HCT116 (cell line): ENCODE measurements around the gene SEMA5B. TPM values are rescaled to one million over a fixed set of nuclear protein-coding genes. Genes with fewer than 3 reads are reported as not detected.

Experiments
- ATAC-seq: fragments of 200-7000 bp; cut with Tn5 transposase; 2 replicates; pipeline ENCODE4 v1.9.1; 2020; ENCODE audit warnings: mild to moderate bottlenecking, moderate library complexity
- BruUV-seq: library from RNA; stranded (reverse); fragments of 400-500 nt; replicated peaks from 2 replicates; lab custom pipeline; 2021; lab: Mats Ljungman, UMichigan
- CTCF ChIA-PET: fragments of 300-600 bp; sonication (Branson Sonifier 250); formaldehyde crosslinking; loops from one replicate; lab custom pipeline; 2021; ENCODE audit warnings: antibody characterized with exemption; lab: Charles Lee
- POLR2A ChIA-PET: fragments of 300-600, 350-600 bp; sonication (Branson Sonifier 250); formaldehyde crosslinking; loops from one replicate; lab custom pipeline; 2021; ENCODE audit warnings: antibody characterized with exemption; lab: Charles Lee
- RAD21 ChIA-PET, 2 experiments: fragments of 300-600 bp; sonication (Branson Sonifier 250); formaldehyde crosslinking; loops; one replicate each; lab custom pipeline; 2023; ENCODE audit warnings: low total read pairs in 2 of 2; ENCODE audit not compliant: uncharacterized antibody in 2 of 2, unreplicated experiment in 2 of 2, low non-redundant PET in 1 of 2; lab: Charles Lee
- DNase-seq: peaks from one replicate; pipeline ENCODE4 v3.0.0-alpha.2; 2010; ENCODE audit warnings: low read depth, low spot score
- H2AFZ ChIP-seq: fragments of 200-600 bp; shearing (Covaris generic), sonication (generic); 2 replicates; pipeline ENCODE4 v1.6.1; 2017; ENCODE audit warnings: low read depth, mixed run types, mixed read lengths, antibody characterized with exemption, low read length; ENCODE audit not compliant: poor library complexity, severe bottlenecking
- H3K27ac ChIP-seq: 2 replicates; pipeline ENCODE4 v1.5.1; 2012; ENCODE audit warnings: low read depth, low read length
- H3K27me3 ChIP-seq: fragments of 200-600 bp; sonication (generic); 2 replicates; pipeline ENCODE4 v1.6.1; 2016; ENCODE audit warnings: mixed run types, low read length, mixed read lengths; ENCODE audit not compliant: insufficient read depth
- H3K36me3 ChIP-seq, 2 experiments: fragments of 200-500 bp in 1 of 2; fragments of 200-600 bp in 1 of 2; sonication (Bioruptor generic) in 1 of 2; sonication (generic) in 1 of 2; 2 replicates each; pipeline versions ENCODE4 v1.5.1 to v1.6.1; 2014 to 2016; ENCODE audit warnings: low read length in 2 of 2, inconsistent platforms in 1 of 2, mixed read lengths in 1 of 2, mixed run types in 1 of 2; ENCODE audit not compliant: insufficient read depth in 2 of 2, control insufficient read depth in 1 of 2
- H3K4me1 ChIP-seq, 2 experiments: fragments of 200-600 bp in 1 of 2; sonication (generic) in 1 of 2; 2 replicates each; pipeline versions ENCODE4 v1.5.1 to v1.6.1; 2012 to 2017; ENCODE audit warnings: low read length in 2 of 2, inconsistent platforms in 1 of 2, mild to moderate bottlenecking in 1 of 2, mixed read lengths in 1 of 2, mixed run types in 1 of 2, moderate library complexity in 1 of 2; ENCODE audit not compliant: insufficient read depth in 2 of 2, control insufficient read depth in 1 of 2
- H3K4me2 ChIP-seq: fragments of 200-600 bp; sonication (generic); 2 replicates; pipeline ENCODE4 v1.6.1; 2017; ENCODE audit warnings: mixed run types, low read length, mixed read lengths
- H3K4me3 ChIP-seq, 2 experiments: fragments of 200-600 bp in 1 of 2; sonication (generic) in 1 of 2; replicated peaks in 1 of 2; 2 replicates each; pipeline ENCODE4 v1.5.1; 2011 to 2016; ENCODE audit warnings: low read length in 2 of 2, control low read depth in 1 of 2, low read depth in 1 of 2, mild to moderate bottlenecking in 1 of 2, mixed read lengths in 1 of 2, mixed run types in 1 of 2
- H3K79me2 ChIP-seq: fragments of 200-600 bp; sonication (generic); 2 replicates; pipeline ENCODE4 v1.6.1; 2017; ENCODE audit warnings: mild to moderate bottlenecking, mixed run types, low read length, moderate library complexity, mixed read lengths; ENCODE audit not compliant: insufficient read depth
- H3K9ac ChIP-seq: fragments of 200-600 bp; sonication (generic); 2 replicates; pipeline ENCODE4 v1.6.1; 2016; ENCODE audit warnings: low read length, mixed read lengths
- H3K9me2 ChIP-seq: fragments of 200-600 bp; sonication (generic), shearing (Covaris generic); 2 replicates; pipeline ENCODE4 v1.6.1; 2017; ENCODE audit warnings: mixed run types, mild to moderate bottlenecking, moderate library complexity; ENCODE audit not compliant: insufficient read depth
- H3K9me3 ChIP-seq, 2 experiments: fragments of 200-500 bp in 1 of 2; fragments of 200-600 bp in 1 of 2; sonication (Bioruptor generic) in 1 of 2; sonication (generic) in 1 of 2; 2 replicates each; pipeline ENCODE4 v1.6.1; 2014 to 2017; ENCODE audit warnings: low read length in 2 of 2, mixed read lengths in 2 of 2, inconsistent platforms in 1 of 2, low read depth in 1 of 2, mild to moderate bottlenecking in 1 of 2, mixed run types in 1 of 2, moderate library complexity in 1 of 2; ENCODE audit not compliant: control insufficient read depth in 1 of 2, insufficient read depth in 1 of 2
- H4K20me1 ChIP-seq: fragments of 200-600 bp; sonication (generic), shearing (Covaris generic); 2 replicates; pipeline ENCODE4 v1.6.1; 2017; ENCODE audit warnings: mixed run types, mild to moderate bottlenecking, moderate library complexity; ENCODE audit not compliant: insufficient read depth
- CBX3 ChIP-seq: IDR thresholded peaks from 2 replicates; pipeline ENCODE4 v1.6.1; 2012; ENCODE audit warnings: low read depth
- CEBPB ChIP-seq: IDR thresholded peaks from 2 replicates; pipeline ENCODE4 v1.6.1; 2012; ENCODE audit warnings: low read depth
- EGR1 ChIP-seq: IDR thresholded peaks from 2 replicates; pipeline ENCODE4 v1.6.1; 2012; ENCODE audit warnings: low read depth
- EZH2 ChIP-seq: fragments of 200-600 bp; sonication (generic); IDR thresholded peaks from 2 replicates; pipeline ENCODE4 v1.6.1; 2017; ENCODE audit warnings: antibody characterized with exemption, mixed run types
- FOSL1 ChIP-seq: IDR thresholded peaks from 2 replicates; pipeline ENCODE4 v1.6.1; 2012; ENCODE audit warnings: low read depth
- POLR2A ChIP-seq: IDR thresholded peaks from 2 replicates; pipeline ENCODE4 v1.7.0; 2011; ENCODE audit warnings: borderline replicate concordance; ENCODE audit not compliant: insufficient read depth, insufficient read length; ENCODE audit errors: extremely low read depth
- SIN3A ChIP-seq: IDR thresholded peaks from 2 replicates; pipeline ENCODE4 v1.6.1; 2012; ENCODE audit warnings: low read depth
- SP1 ChIP-seq: IDR thresholded peaks from 2 replicates; pipeline ENCODE4 v1.6.1; 2012; ENCODE audit warnings: low read depth
- SRF ChIP-seq: IDR thresholded peaks from 2 replicates; pipeline ENCODE4 v1.6.1; 2012; ENCODE audit warnings: low read depth
- TCF7L2 ChIP-seq: IDR thresholded peaks from 2 replicates; pipeline ENCODE4 v1.7.0; 2011; ENCODE audit warnings: borderline replicate concordance, inconsistent platforms; ENCODE audit not compliant: insufficient read depth, insufficient read length; ENCODE audit errors: extremely low read depth
- YY1 ChIP-seq: IDR thresholded peaks from 2 replicates; pipeline ENCODE4 v1.6.1; 2011; ENCODE audit warnings: low read length, low read depth, moderate library complexity, mild to moderate bottlenecking; ENCODE audit not compliant: insufficient replicate concordance; ENCODE audit errors: extremely low read depth
- intact Hi-C: fragments of 100-400 bp; cut with micrococcal nuclease; formaldehyde crosslinking; loops from 2 replicates; pipeline ENCODE4 v1.10.0; 2022
- total RNA-seq: library from RNA; stranded (reverse); gene quantifications from one replicate; pipeline ENCODE4 v1.2.1, GENCODE V29; 2021; ENCODE audit not compliant: unreplicated experiment
- TF ChIP-seq, protein P1 (sequence below): IDR thresholded peaks from 2 replicates; pipeline ENCODE4 v1.6.1; 2012
- TF ChIP-seq, protein P2 (sequence below): IDR thresholded peaks from 2 replicates; pipeline ENCODE4 v1.6.1; 2011; ENCODE audit warnings: mild to moderate bottlenecking, low read length, moderate library complexity; ENCODE audit not compliant: insufficient replicate concordance; ENCODE audit errors: extremely low read depth
- TF ChIP-seq, protein P3 (sequence below): IDR thresholded peaks from 2 replicates; pipeline ENCODE4 v1.6.1; 2012; ENCODE audit warnings: low read depth

SEMA5B gene
- total RNA-seq, 1 experiment from 2014 or later, result 0.15 TPM

DNA sequence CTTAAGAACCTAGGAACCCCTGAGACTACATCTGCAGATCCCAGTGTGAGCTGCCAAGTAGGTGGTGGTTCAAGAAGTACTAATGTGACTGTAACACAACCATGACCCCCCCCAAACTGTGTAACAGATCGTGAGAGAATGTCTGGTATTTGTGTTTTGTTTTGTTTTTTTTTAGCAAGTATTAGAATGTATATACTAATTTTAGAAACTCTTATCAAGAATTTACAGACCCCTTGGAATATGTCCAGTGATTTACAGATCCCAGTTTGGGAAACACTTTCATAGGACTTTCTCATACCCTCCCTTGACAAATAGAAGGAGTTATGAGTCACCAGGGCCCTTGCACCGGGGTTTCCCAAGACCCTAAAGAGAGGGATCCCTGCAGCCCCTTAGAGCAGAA, 79.8 kb downstream of the SEMA5B start (continued):
- no peak for TF ChIP-seq SRF
- TF ChIP-seq TCF7L2, result no peak
- no peak for TF ChIP-seq SP1
- TF ChIP-seq, protein P1, sequence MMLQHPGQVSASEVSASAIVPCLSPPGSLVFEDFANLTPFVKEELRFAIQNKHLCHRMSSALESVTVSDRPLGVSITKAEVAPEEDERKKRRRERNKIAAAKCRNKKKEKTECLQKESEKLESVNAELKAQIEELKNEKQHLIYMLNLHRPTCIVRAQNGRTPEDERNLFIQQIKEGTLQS, result no peak
- no peak for TF ChIP-seq CBX3
- TF ChIP-seq, protein P2, sequence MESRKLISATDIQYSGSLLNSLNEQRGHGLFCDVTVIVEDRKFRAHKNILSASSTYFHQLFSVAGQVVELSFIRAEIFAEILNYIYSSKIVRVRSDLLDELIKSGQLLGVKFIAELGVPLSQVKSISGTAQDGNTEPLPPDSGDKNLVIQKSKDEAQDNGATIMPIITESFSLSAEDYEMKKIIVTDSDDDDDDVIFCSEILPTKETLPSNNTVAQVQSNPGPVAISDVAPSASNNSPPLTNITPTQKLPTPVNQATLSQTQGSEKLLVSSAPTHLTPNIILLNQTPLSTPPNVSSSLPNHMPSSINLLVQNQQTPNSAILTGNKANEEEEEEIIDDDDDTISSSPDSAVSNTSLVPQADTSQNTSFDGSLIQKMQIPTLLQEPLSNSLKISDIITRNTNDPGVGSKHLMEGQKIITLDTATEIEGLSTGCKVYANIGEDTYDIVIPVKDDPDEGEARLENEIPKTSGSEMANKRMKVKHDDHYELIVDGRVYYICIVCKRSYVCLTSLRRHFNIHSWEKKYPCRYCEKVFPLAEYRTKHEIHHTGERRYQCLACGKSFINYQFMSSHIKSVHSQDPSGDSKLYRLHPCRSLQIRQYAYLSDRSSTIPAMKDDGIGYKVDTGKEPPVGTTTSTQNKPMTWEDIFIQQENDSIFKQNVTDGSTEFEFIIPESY, result no peak
- no peak for TF ChIP-seq EZH2
- TF ChIP-seq CEBPB, result no peak
- no peak for TF ChIP-seq FOSL1
- no peak for TF ChIP-seq EGR1

DNA sequence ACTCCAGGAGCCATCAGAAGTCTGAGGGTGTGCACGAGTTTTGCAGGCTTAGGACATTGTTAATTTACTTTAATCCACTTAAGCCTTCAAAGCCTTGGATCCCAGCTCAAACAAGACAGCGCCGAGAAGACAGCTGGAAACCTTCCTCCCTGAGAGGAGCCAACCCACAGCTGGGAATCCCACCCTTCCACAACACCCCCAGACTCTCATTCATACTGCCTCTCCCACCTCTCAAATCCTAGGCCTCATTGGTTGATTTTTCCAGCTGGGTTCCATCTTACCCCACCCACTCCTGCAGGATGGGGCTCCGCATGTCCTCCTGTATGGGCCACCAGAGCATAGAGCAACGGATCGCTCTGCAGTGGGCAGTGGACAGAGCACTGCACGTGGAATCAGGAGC, 80.4 kb downstream of the SEMA5B start:
- ChIA-PET CTCF (no interaction called here), POLR2A (no interaction called here), RAD21 (no interaction called here)
- H3K4me3 ChIP-seq, result no peak overlapping the region
- peaks cover 0 to 2% of the 10 kb centered on the region in 2 experiments; a peak in 3 of 4 replicates for H3K4me1 ChIP-seq
- BruUV-seq, result no TSS peak
- H3K4me2 ChIP-seq, result no peak overlapping the region
- ATAC-seq (no peak), DNase-seq (no peak)
- H3K27me3 ChIP-seq, result no peaks in the 10 kb centered on the region
- no peak overlapping the region for H3K27ac ChIP-seq
- TF ChIP-seq POLR2A, result no peak
- no peak for TF ChIP-seq SIN3A
- TF ChIP-seq YY1, result no peak
- TF ChIP-seq, protein P3, sequence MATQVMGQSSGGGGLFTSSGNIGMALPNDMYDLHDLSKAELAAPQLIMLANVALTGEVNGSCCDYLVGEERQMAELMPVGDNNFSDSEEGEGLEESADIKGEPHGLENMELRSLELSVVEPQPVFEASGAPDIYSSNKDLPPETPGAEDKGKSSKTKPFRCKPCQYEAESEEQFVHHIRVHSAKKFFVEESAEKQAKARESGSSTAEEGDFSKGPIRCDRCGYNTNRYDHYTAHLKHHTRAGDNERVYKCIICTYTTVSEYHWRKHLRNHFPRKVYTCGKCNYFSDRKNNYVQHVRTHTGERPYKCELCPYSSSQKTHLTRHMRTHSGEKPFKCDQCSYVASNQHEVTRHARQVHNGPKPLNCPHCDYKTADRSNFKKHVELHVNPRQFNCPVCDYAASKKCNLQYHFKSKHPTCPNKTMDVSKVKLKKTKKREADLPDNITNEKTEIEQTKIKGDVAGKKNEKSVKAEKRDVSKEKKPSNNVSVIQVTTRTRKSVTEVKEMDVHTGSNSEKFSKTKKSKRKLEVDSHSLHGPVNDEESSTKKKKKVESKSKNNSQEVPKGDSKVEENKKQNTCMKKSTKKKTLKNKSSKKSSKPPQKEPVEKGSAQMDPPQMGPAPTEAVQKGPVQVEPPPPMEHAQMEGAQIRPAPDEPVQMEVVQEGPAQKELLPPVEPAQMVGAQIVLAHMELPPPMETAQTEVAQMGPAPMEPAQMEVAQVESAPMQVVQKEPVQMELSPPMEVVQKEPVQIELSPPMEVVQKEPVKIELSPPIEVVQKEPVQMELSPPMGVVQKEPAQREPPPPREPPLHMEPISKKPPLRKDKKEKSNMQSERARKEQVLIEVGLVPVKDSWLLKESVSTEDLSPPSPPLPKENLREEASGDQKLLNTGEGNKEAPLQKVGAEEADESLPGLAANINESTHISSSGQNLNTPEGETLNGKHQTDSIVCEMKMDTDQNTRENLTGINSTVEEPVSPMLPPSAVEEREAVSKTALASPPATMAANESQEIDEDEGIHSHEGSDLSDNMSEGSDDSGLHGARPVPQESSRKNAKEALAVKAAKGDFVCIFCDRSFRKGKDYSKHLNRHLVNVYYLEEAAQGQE, result no peak
- no peaks in the 10 kb centered on the region for H4K20me1 ChIP-seq
- H2AFZ ChIP-seq, result no peak overlapping the region
- H3K9ac ChIP-seq, result no peak overlapping the region
- H3K9me3 ChIP-seq, result no peaks in the 10 kb centered on the region
- no peaks in the 10 kb centered on the region for H3K36me3 ChIP-seq
- H3K9me2 ChIP-seq, result no peaks in the 10 kb centered on the region
- intact Hi-C loops, result no loop called here
- H3K79me2 ChIP-seq, result no peaks in the 10 kb centered on the region
